Neural cell (in vitro differentiated cells): ENCODE results near the gene DUSP28.

Experiments
- EP300 ChIP-seq: fragments of 450-650 bp; conservative IDR thresholded peaks from 2 replicates; pipeline ENCODE4 v1.6.1; 2014; ENCODE audit warnings: antibody characterized with exemption, mild to moderate bottlenecking, moderate library complexity; ENCODE audit not compliant: poor library complexity, severe bottlenecking
- EZH2 ChIP-seq: fragments of 200-600, 300-800 bp; shearing (Covaris generic), sonication (generic); IDR thresholded peaks from 2 replicates; pipeline ENCODE4 v1.6.1; 2014; ENCODE audit warnings: antibody characterized with exemption, low read length, borderline replicate concordance, mild to moderate bottlenecking; ENCODE audit not compliant: insufficient read depth, poor library complexity, severe bottlenecking
- MXI1 ChIP-seq: fragments of 450-650 bp; conservative IDR thresholded peaks from 2 replicates; pipeline ENCODE4 v1.6.1; 2014; ENCODE audit warnings: antibody characterized with exemption, mild to moderate bottlenecking; ENCODE audit not compliant: poor library complexity, severe bottlenecking
- POLR2AphosphoS5 ChIP-seq: IDR thresholded peaks from 2 replicates; pipeline ENCODE4 v1.6.1; 2012
- TF ChIP-seq, protein P1 (sequence below): fragments of 450-650 bp; IDR thresholded peaks from 2 replicates; pipeline ENCODE4 v1.5.1; 2014; ENCODE audit warnings: antibody characterized with exemption, mild to moderate bottlenecking, moderate library complexity; ENCODE audit not compliant: poor library complexity, severe bottlenecking

DNA sequence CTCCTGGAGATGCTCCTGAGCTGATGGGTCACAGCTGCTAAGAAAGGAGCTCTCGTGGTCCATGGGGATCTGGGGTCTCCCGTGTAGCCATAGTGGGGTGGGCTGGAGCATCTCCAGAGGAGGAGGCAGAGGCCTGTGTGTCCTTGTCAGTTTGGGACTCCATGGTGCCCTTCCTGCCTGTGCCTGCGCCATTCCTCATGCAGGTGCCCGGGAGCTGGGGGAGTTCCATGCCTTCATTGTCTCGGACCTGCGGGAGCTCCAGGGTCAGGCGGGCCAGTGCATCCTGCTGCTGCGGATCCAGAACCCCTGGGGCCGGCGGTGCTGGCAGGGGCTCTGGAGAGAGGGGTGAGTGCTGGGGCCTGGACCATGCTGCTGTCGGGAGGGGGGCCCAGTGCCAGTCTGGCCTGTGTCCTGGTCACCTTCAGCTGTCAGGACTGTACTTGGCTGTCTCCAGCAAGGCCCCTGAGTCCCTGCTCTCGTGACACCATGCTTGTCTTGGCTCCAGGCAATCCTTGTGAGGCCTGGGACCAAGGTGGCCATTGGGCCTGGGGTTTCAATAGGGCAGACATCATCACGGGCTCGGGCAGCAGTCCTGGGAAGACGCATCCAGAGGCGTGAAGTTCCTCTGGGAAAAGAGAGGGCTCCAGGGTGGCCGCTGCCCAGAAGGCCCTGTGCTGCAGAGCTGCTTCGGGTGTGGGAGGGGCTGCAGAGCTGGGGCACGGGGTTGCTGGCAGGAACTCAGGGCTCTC is 33.7 kb downstream of the DUSP28 start:
- TF ChIP-seq, protein P1, sequence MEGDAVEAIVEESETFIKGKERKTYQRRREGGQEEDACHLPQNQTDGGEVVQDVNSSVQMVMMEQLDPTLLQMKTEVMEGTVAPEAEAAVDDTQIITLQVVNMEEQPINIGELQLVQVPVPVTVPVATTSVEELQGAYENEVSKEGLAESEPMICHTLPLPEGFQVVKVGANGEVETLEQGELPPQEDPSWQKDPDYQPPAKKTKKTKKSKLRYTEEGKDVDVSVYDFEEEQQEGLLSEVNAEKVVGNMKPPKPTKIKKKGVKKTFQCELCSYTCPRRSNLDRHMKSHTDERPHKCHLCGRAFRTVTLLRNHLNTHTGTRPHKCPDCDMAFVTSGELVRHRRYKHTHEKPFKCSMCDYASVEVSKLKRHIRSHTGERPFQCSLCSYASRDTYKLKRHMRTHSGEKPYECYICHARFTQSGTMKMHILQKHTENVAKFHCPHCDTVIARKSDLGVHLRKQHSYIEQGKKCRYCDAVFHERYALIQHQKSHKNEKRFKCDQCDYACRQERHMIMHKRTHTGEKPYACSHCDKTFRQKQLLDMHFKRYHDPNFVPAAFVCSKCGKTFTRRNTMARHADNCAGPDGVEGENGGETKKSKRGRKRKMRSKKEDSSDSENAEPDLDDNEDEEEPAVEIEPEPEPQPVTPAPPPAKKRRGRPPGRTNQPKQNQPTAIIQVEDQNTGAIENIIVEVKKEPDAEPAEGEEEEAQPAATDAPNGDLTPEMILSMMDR, result no peak
- TF ChIP-seq EZH2 (no peak), MXI1 (no peak), POLR2AphosphoS5 (no peak), EP300 (no peak)
